GM19468 (cell line): ENCODE measurements around the gene NCF4.

ENCODE experiments used
- ATAC-seq: cut with Tn5 transposase; IDR thresholded peaks from one replicate; pipeline ENCODE4 v1.9.1; 2021; ENCODE audit warnings: mild to moderate bottlenecking, moderate library complexity, moderate number of reproducible peaks; ENCODE audit not compliant: unreplicated experiment; ENCODE audit errors: extremely low read depth

Gene NCF4

DNA sequence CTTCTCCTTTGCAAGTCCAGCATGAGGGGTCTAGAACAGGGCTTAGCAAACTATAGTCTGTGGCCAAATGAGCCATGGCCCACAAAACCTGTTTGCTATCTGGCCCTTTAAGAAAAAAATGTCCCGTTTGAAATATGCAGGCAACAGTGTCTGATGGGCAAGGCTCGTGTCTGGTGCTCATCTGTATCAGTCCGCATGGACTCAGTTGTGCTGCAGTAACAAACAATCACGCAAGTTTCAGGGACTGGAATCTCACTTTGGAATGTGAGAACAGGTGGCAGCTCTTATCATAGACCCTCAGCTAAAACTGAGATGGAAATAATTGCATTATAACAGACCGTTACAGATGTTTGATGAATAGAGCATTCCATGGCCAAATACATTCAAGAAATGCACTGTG lies 24.9 kb upstream of the NCF4 start:
- ATAC-seq: no peak

DNA sequence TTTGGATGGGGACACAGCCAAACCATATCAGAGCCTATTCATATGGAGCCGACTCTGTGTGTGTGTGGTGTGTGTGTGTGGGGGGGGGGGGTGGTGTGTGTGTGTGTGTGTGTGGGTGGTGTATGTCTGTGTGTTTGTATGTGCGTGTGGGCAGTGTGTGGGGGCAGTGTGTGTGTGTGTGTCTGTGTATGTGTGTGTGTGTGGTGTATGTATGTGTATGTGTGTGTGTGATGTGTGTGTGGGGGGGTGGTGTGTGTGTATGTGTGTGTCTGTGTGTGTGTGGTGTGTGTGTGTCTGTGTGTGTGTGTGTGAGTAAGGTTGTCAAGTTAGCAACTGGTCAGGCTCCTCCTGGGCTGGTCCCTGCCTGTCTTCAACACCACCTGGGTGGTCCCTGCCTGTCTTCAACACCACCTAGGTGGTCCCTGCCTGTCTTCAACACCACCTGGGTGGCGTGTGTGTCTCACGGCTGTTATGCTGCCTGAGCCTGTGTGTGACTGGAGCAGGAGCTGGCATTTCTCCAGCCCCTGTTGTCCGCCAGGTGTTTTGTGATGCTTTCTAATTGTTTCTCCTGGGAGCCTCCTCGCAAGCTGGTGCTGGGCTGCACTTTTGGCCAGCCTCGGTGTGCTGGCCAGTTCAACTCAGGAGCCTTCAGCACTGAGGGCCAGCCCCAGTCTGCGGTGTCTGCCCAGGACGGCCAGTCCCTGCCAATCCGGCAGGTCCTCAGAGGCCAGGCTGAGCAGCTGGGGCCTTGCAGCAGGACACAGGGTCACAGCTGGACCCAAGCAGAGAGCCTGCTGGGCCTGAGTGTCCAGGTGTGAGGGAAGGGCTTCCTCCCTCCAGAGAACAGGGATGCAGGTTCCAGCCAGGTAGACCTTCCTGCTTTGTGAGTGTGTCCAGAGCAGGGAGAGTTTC lies 22.4 kb upstream of the NCF4 start:
- ATAC-seq: no peak

DNA sequence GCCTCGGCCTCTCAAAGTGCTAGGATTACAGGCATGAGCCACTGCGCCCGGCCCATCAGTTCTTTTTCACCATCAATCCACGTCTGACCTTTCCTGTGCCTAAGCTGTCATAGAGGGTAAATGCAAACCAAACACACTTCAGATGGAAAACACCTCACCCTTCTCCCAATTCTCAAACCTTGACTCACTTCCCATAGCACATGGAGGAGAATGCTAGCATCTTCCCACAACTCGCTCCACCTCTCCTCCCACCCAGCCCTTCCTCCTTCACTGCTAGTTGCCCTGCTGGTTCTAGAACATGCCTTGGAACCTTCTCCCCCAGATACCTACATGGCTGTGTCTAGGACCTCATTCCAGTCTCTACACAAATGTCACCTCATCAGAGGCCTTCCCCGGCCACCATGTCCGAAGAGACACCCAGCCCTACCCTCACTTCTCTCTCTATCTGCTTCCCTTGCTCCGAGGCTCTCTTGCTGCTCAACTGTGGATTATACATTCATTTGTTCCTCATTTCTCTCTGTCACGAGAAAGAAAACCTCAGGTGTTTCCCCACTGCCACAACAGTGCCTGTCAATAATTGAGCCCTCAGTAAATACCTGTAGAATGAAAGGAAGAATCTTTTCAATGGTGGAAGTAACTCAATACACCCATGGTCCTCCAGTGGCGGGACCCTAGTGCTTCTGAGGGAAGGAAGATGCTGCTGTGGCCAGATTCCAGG lies 21.3 kb upstream of the NCF4 start:
- ATAC-seq: no peak

- ATAC-seq: no peak
Measured at GRCh38 chr22:36840106-36840505, 20.7 kb upstream of the NCF4 start.

DNA sequence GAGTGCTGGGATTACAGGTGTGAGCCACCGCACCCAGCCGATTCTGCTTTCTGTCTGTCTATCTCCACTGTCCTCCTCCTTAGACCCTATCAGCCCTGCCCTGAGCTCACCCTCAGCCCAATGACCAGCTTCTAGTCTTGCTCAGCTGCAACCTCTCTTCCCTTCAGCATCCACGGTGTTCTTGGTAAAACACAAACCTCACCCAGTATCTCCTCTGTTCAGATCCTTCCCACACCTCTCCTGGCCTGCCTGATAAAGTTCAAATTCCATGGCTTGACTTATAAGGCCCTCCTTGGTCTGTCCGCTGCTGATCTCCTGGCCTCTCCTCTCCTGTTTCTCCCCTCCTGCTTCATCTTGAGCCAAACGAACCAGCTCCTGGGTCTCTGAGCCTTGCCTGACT lies 14.5 kb upstream of the NCF4 start:
- ATAC-seq: no peak

DNA sequence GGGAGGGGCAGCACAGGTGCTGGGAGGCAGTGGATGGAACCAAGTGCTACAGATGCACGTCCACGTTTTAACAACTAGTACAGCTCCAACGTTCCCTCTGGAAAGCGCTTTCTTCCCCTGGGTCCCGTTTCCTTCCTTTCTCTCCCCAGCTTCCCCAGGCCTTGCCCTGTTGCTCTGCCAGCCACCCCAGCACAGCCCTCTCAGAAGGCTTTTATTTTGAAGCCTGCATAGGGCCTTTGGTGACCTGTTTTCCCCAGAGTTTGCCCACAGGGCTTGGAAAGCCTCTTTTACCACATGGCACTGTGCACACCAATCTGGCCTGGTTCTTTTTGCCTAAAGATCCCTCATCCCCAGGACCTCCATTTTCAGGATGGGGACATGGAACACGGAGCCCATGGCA lies 13.9 kb upstream of the NCF4 start:
- no peak for ATAC-seq

DNA sequence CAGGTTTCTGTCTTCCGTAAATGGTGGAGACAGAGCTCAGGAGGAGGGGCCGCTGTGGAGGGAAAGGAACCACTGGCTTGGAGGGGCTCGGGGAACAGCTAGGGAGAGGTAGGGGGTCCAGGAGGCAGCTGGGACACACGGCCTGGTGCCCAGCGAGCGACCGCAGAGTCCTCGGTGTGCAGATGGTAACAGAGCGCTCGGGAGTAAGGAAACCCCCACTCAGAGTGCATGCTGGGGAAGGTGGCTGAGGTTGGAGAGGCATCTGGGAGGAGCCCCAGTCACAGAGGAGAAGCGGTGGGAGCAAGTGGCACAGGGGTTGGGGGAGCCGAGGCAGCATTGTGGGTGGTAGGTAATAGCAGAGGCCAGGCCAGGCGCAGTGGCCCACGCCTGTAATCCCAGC lies 10.8 kb upstream of the NCF4 start:
- no peak for ATAC-seq

DNA sequence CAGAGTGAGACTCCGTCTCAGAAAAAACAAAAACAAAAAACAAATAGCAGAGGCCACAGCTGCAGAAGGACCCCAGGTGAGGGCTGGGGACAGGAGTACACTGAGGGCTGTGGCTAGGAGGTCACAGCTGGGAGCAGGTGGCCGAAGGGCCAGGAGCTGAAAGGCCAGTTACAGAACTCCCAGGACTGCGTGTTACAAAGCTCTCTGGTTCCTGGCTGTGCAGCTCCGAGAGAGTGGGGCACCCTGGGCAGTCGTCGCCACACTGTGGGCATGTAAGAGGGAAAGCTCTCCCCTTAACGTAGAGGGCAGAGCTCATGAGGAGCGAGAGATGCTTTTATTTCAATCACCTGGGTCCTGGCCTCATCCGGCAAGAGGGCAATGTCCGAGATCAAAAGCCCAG lies 10.1 kb upstream of the NCF4 start:
- no peak for ATAC-seq

DNA sequence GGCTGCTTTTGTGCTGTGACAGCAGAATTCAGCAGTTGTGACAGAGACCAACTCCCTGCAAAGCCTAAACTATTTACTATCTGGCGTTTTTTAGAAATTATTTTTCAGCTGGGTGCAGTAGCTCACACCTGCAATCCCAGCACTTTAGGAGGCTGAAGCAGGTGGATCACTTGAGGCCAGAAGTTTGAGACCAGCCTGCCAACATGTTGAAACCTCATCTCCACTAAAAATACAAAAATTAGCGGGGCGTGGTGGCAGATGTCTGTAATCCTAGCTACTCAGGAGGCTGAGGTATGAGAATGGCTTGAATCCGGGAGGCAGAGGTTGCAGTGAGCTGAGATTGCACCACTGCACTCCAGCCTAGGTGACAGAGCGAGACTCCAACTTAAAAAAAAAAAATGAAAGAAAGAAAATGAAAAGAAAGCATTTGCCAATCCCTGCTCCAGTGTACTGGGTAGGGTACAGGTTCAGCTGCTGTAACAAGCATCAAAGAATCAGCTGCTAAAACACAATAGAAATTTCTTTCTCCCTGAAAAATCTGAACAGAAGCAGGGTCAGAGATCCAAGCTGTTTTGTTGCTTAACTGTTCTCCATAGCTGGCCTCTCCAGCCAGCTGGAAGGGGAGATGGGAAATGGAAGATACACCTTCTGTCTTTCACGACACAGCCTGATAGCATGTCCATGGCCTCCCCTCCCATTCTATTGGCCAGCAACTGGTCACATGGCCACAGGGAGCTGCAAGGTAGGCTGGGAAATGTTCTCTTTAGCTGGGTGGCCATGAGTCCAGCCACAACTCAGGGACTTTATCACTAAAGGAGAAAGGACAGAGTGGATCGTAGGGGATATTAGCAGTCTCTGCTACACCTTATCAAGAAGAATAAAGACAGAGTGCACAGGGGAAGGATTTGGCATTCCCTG lies 8.5 kb upstream of the NCF4 start:
- ATAC-seq: no peak

GRCh38 chr22:36853407-36854099 lies 7.3 kb upstream of the NCF4 start:
- no peak for ATAC-seq

DNA sequence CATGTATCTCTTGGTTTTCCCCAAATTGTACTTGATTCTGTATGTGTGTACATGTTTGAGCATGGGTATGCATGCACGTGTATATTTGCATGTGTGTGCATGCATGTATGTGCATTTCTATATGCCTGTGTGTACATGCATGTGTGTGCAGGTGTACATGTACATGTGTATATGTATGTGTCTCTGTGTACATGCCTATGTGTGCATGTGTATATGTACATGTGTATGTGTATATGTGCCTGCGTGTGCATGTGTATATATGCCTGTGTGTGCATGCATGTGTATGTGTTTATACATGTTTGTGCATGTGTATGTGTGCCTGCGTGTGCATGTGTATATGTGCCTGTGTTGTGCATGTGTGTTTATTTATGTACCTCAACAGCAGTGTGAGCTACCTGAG lies 5.3 kb upstream of the NCF4 start:
- no peak for ATAC-seq

GRCh38 chr22:36856121-36856791 lies 4.5 kb upstream of the NCF4 start:
- no peak for ATAC-seq

- no peak for ATAC-seq
Measured at GRCh38 chr22:36856792-36857135, 4.0 kb upstream of the NCF4 start.

DNA sequence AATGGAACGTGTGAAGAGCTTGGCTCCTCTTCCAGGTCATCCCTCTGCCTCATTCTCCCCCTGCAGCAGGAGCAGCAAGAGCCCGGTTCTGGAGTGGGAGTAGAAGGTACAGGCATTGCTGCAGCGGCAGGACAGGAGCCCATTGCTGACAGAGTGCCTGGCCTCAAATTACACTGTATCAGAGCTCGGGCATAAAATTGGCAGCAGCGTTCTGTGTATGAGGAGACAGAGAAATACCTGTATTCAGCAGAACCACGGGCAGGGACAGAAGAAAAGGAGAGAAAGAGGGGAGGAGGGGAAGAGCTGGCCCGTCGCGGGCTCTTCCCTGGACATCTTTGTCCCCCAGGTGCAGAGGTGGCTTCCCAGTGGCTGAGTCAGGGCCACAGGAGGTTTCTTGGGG lies 2.6 kb upstream of the NCF4 start:
- no peak for ATAC-seq

GRCh38 chr22:36858966-36859365 lies 1.8 kb upstream of the NCF4 start:
- ATAC-seq: no peak

GRCh38 chr22:36860017-36860416 lies 789 bp upstream of the NCF4 start:
- no peak for ATAC-seq

GRCh38 chr22:36860438-36860820 lies 377 bp upstream of the NCF4 start:
- ATAC-seq: no peak

DNA sequence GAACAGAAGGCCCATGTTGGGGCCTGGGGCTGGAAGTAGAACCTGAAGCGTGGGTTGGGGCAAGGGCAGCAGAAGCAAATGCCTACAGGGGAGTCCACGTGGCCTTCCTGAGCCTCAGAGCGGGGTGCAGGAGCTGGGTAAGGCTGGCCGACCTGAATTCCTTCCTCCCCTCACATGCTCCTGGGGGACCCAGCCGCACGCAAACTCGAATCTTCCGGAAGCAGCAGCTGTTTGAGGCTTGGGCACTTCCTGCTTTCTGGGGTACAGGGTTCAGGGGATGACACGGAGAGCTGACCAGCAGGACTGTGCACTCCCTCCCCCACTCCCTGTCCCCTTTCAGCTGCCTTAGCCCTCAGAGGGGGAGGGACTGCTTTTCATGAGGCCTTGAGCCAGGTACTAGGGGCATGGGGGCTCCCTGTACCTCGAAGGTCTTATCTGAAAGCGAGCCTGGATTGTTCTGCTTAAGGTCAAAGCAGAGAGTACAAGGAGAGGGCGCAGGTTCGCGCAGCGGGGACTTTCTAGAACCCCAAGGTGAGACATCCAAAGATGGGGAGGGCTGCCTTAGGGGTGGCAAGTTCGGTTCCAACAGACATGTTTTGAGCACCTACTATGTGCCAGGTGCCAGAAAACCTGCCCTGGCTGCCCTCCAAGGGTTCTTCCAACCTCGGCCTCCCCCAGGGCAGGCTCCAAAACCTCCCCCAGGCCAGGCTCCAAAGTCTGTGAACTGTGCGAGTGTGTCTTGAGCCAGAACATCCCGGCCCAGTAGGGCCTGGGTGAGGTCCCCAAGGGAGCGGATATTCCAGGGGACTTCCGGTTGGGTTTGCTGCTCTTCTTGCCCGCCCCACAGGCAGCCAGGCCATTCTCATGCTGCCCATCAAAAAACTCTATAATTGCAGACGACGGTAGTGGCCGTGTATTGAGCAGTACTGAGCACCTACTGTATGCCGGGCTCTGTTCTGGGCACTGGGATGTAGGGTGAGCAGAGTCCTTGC lies 1.7 kb downstream of the NCF4 start:
- no peak for ATAC-seq
